Muscle of leg (tissue), 9 donors: ENCODE data around the gene OR8H1. TPM values are rescaled to one million over a fixed set of nuclear protein-coding genes. Genes with fewer than 3 reads are reported as not detected.

ENCODE experiments used
- polyA plus RNA-seq, 8 donors: library from polyadenylated mRNA; unstranded; fragments of 120-200 nt; gene quantifications; one replicate each; pipeline versions ENCODE4 v1.2.1 to v1.2.3, GENCODE V29; 2013; ENCODE audit warnings: inconsistent platforms in 1 of 8, low replicate concordance in 1 of 8; ENCODE audit not compliant: insufficient read length in 8 of 8, insufficient read depth in 1 of 8
- total RNA-seq: library from RNA; stranded (reverse); fragments of 120-200 nt; gene quantifications from one replicate; pipeline ENCODE4 v1.2.4, GENCODE V29; 2013

Gene OR8H1
- total and polyA plus RNA-seq, 9 donors = 0.12 TPM; not detected in 8

Other genes starting within 250 kb of the OR8H1 start
- not detected for gene OR8I2, start 198.9 kb downstream of the OR8H1 start, total RNA-seq
- gene OR8I2, start 198.9 kb downstream of the OR8H1 start, polyA plus RNA-seq = not detected
- gene OR8H2, start 188.6 kb downstream of the OR8H1 start, total RNA-seq = not detected
- under 1 TPM in 3 of 8 donors, not detected in 5; 0.04 to 0.13 (median 0.05) TPM for gene OR8H2, start 188.6 kb downstream of the OR8H1 start, polyA plus RNA-seq
- gene OR8H3, start 169.9 kb downstream of the OR8H1 start, total RNA-seq = not detected
- not detected for gene OR8H3, start 169.9 kb downstream of the OR8H1 start, polyA plus RNA-seq
- gene OR8J3, start 152.1 kb downstream of the OR8H1 start, total RNA-seq = not detected
- not detected for gene OR8J3, start 152.1 kb downstream of the OR8H1 start, polyA plus RNA-seq
- not detected for gene OR8K5, start 131.9 kb downstream of the OR8H1 start, total RNA-seq
- not detected for gene OR8K5, start 131.9 kb downstream of the OR8H1 start, polyA plus RNA-seq
- gene OR5J2, start 115.6 kb downstream of the OR8H1 start, total RNA-seq = not detected
- not detected for gene OR5J2, start 115.6 kb downstream of the OR8H1 start, polyA plus RNA-seq
- gene OR5T2, start 58.0 kb downstream of the OR8H1 start, total RNA-seq = not detected
- not detected for gene OR5T2, start 58.0 kb downstream of the OR8H1 start, polyA plus RNA-seq
- gene OR5T3, start 40.0 kb downstream of the OR8H1 start, total RNA-seq = not detected
- not detected for gene OR5T3, start 40.0 kb downstream of the OR8H1 start, polyA plus RNA-seq
- not detected for gene OR5T1, start 18.1 kb downstream of the OR8H1 start, total RNA-seq
- not detected for gene OR5T1, start 18.1 kb downstream of the OR8H1 start, polyA plus RNA-seq
- not detected for gene OR8K3, start 22.9 kb upstream of the OR8H1 start, total RNA-seq
- not detected for gene OR8K3, start 22.9 kb upstream of the OR8H1 start, polyA plus RNA-seq
- not detected for gene OR8K1, start 53.8 kb upstream of the OR8H1 start, total RNA-seq
- not detected for gene OR8K1, start 53.8 kb upstream of the OR8H1 start, polyA plus RNA-seq
- not detected for gene OR8J1, start 62.0 kb upstream of the OR8H1 start, total RNA-seq
- gene OR8J1, start 62.0 kb upstream of the OR8H1 start, polyA plus RNA-seq = not detected
- gene OR8U1, start 83.4 kb upstream of the OR8H1 start, total RNA-seq = not detected
- gene OR8U1, start 83.4 kb upstream of the OR8H1 start, polyA plus RNA-seq = not detected
- not detected for gene OR5AL1, start 120.4 kb upstream of the OR8H1 start, total RNA-seq
- not detected for gene OR5AL1, start 120.4 kb upstream of the OR8H1 start, polyA plus RNA-seq
- gene OR5M3, start 181.1 kb upstream of the OR8H1 start, total RNA-seq = not detected
- not detected for gene OR5M3, start 181.1 kb upstream of the OR8H1 start, polyA plus RNA-seq
- not detected for gene OR5M8, start 199.1 kb upstream of the OR8H1 start, total RNA-seq
- not detected for gene OR5M8, start 199.1 kb upstream of the OR8H1 start, polyA plus RNA-seq